HG03139 (cell line): Measurements from ENCODE around the gene SEMA6B.
"Not testable (repeated sequence)": the region's sequence is repeated elsewhere in the genome, so short reads cannot be mapped to it uniquely, and the experiment has no call there.

Experiments used
- ATAC-seq: cut with Tn5 transposase; IDR thresholded peaks from one replicate; pipeline ENCODE4 v1.9.1; 2021; ENCODE audit not compliant: unreplicated experiment

Gene SEMA6B, protein sequence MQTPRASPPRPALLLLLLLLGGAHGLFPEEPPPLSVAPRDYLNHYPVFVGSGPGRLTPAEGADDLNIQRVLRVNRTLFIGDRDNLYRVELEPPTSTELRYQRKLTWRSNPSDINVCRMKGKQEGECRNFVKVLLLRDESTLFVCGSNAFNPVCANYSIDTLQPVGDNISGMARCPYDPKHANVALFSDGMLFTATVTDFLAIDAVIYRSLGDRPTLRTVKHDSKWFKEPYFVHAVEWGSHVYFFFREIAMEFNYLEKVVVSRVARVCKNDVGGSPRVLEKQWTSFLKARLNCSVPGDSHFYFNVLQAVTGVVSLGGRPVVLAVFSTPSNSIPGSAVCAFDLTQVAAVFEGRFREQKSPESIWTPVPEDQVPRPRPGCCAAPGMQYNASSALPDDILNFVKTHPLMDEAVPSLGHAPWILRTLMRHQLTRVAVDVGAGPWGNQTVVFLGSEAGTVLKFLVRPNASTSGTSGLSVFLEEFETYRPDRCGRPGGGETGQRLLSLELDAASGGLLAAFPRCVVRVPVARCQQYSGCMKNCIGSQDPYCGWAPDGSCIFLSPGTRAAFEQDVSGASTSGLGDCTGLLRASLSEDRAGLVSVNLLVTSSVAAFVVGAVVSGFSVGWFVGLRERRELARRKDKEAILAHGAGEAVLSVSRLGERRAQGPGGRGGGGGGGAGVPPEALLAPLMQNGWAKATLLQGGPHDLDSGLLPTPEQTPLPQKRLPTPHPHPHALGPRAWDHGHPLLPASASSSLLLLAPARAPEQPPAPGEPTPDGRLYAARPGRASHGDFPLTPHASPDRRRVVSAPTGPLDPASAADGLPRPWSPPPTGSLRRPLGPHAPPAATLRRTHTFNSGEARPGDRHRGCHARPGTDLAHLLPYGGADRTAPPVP

DNA sequence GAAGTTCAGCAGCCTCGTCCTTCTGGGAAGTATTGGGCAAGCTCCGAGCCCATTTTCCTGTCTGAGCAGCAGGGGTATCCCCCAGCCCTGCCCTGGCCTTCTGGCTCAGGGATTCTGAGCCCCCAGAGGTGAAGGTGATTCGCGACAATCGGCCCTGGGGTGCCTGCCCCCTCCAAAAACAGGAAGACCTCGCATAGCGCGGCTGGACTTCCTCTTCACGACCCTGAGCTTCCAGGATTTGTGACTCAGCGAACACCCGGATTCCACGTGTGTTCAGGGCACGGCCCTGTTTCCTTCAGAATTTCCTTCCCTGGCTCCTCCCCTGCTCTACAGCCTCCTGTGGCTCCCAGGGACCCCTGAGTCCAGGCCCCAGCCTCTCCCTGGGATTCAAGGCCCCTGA, at the start of gene SEMA6B:
SEMA6B (minus strand) TSS at position 116 of the 400 bp plus-strand sequence. CDS start 1,227 bp downstream, outside the sequence.
- ATAC-seq = no peak

DNA sequence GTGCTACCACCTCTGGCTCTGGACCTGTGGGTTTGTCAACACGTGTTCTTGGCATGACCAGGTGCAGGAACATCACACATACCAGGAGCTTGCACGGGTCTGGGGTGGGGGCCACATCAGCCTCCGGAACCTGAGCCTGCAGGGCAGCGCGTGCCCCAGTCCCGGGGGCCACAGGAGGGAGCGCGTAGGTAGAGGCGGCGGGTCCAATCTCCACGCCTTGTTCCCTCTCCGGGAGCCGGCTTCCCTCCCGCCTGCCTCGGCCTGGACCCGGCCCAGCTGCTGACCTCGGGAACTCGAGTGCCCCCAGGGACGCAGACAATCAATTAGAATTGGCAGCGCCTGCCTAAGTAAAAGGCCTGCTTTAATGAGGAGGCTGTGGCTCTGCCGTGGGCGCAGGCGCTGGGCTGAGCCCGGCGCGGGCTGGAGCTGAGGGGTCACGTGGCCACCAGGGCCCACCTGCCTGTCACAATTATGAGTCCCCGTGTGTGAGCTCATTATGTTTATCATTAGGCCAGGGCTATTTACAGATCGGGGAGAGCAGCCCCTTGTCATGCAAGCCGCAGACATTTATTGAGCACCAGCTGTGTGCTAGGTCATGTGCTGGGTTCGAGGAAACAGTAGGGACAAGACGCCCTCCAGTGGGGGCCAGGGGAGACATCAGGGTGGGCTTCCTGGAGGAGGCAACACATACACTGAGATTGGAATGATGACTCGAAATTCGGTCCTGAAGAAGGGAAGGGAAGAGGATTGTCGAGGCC, 47.6 kb upstream of the SEMA6B start:
- ATAC-seq = no peak

DNA sequence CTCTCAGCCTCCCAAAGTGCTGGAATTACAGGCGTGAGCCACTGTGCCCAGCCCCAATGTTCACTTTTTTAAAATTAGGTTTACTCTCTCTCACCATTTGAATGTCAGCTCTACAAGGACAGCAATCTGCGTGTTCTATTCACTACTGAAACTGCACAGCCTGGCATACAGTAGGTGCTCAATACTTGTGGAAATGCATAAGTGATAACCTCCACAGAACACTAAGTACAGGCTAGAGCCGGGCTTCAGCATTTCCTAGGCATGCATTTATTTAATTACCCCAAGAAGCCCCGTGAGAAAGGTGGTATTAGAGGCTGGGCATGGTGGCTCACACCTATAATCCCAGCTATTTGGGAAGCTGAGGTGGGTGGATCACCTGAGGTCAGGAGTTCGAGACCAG, 46.7 kb upstream of the SEMA6B start:
- no peak for ATAC-seq

DNA sequence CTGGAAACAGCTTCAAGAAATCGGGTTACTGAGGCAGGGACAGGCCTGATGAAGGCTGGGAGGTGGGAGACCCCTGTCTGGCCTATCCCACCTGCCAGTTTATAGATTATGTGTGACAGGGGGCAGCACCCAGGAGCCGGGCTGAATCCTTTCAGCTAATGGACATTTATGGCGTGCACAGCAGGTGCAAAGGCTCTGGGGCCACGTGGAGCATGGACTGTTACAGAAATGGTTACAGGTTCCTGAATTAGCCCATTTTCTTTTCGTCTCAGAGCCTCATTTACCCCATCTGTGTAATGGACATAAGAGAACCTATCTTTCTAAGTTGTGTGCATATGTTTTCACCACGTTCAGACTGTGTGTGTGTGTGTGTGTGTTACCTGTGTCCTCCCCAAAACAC, 45.4 kb upstream of the SEMA6B start:
- ATAC-seq = no peak

DNA sequence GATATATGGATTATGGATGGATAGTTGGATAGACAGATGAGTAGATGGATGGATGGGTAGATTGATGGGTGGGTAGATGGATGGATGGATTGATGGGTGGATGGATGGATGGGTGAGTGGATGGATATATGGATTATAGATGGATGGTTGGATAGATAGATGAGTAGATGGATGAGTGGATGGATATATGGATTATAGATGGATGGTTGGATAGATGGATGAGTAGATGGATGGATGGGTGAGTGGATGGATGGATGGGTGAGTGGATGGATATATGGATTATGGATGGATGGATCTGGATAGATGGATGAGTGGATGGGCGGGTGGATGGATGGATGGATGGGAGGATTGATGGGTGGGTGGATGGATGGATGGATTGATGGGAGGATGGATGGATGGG, 43.4 kb upstream of the SEMA6B start:
- no peak for ATAC-seq

DNA sequence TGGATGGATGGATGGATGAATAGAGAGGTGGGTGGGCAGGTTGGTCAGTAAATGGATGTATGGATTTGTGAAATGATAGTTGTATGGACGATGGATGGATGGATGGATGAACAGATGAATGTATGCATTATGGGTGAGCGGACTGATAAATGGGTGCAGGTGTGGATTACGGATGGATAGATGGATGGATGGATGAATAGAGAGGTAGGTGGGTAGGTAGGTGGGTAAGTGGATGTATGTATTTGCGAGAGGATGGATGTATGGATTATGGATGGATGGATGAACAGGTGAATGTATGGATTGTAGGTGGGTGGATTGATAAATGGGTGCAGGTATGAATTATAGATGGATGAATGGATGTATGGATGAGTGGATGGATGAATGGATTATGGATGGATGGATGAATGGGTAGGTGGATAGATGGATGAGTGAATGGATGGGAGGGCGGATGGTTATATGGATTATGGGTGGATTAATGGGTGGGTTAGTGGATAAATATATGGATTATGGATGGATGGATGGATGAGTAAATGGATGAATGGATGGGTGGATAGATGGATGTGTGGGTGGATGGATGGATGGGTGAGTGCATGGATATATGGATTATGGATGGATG, 42.8 kb upstream of the SEMA6B start:
- ATAC-seq = no peak

DNA sequence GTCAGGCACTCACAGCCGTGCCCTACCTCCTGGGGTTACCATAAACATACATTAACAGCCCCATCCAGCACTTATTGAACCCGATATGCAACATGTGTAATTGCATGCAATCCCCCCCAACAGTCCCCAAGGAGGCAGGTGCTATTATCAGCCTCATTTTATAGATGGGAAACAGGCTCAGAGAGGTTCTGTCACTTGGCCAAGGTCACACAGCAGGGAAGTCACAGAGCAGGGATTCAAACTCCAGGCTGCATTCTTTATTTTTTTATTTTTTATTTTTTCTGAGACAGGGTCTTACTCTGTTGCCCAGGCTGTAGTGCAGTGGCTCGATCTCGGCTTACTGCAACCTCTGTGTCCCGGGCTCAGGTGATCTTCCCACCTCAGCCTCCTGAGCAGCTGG, 41.4 kb upstream of the SEMA6B start:
- ATAC-seq = no peak

DNA sequence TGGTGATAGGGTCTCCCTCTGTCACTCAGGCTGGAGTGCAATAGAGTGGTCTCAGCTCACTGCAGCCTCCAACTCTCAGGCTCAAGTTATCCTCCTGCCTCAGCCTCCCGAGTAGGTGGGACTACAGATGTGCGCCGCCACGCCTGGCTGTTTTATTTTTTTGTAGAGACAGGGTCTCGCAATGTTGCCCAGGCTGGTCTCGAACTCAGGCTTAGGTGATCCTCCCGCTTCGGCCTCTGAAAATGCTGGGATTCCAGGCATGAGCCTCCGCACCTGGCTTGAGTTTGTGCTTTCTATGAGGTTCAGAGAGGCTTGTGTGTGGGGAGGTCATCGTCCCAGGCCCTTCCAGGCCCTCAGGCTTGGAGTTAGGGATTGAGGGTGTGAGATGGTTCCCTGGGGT, 40.6 kb upstream of the SEMA6B start:
- ATAC-seq = no peak

DNA sequence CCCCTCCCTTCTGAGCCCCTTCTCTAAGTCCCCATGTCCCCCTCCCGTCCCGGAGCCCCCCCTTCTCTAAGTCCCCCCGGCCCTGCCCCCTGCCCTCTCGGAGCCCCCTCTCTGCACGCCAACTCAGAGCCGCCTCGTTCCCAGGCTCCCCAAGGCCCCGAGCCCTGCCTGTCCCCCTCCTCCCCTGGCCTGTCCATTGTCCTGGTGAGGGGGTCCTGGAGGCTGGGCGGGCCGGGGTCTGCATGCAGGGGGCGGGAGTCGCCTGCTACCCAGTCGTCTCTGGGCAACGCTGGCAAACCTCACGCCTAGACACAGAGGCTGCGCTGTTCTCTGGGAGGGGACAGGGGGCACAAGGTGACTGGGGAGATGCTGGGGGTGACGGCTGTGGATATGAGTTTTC, 39.2 kb upstream of the SEMA6B start:
- no peak for ATAC-seq

DNA sequence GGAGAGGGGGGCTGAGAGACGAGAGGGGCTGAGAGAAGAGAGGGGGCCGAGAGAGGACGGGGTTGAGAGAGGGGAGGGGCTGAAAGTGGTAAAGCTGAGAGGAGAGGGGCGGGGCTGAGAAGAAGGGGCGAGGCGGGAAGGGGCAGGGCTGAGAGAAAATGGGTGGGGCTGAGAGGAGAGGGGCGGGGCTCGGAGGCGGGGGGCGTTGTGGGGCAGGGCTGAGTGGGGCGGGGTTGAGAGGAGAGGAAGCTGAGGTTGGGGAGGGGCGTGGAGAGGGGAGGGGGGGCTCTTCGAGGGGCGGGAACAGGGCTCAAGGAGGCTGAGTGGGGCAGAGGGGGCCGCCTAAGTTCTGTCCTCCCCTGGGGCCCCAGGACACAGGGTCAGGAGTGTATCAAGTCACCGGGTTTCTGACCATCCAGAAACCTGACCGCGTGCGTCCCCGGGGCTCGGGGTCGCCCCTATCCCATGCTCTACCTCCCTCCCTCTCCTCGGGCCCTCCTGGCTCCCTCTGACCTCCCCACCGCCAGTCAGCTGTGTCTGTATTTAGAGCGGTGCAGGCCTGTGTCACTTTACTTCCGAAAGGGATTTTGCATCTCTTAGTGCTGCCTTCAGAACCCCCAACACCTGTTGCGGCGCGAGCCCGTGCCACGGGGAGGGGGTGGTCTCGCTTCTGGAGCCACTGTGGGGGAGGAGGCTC, 38.6 kb upstream of the SEMA6B start:
- ATAC-seq = no peak

DNA sequence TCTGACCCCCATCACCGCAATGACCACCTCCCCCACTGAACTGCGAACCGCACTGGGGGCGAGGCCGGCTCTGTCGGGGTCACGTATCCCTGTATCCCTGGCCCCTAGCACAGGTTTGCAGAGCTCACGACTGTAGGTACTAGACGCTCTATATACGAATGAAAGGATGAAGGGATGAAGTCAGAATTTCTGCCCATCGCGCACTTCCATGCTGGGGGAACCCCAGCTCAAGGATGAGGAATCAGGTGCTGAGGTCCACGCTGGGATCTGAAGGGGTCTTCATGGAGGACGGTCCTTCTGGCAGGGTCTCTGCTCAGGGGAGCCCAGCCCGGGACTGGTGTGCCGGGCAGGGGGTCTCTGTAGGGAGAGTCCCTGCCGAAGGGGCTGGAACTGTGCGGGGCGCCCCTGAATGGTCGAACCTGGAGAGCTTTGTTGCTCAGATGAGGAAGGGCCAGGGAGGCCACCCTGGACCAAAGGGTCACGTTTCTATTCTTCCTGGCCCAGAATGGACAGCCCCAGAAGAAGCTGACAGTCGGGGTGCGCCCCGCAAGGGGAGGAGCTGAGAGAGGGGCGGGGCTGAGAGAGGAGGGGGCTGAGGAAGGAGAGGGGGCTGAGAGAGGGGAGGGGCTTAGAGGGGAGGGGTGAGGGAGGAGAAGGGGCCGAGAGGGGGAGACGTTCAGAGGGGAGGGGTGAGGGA, 37.9 kb upstream of the SEMA6B start:
- no peak for ATAC-seq

DNA sequence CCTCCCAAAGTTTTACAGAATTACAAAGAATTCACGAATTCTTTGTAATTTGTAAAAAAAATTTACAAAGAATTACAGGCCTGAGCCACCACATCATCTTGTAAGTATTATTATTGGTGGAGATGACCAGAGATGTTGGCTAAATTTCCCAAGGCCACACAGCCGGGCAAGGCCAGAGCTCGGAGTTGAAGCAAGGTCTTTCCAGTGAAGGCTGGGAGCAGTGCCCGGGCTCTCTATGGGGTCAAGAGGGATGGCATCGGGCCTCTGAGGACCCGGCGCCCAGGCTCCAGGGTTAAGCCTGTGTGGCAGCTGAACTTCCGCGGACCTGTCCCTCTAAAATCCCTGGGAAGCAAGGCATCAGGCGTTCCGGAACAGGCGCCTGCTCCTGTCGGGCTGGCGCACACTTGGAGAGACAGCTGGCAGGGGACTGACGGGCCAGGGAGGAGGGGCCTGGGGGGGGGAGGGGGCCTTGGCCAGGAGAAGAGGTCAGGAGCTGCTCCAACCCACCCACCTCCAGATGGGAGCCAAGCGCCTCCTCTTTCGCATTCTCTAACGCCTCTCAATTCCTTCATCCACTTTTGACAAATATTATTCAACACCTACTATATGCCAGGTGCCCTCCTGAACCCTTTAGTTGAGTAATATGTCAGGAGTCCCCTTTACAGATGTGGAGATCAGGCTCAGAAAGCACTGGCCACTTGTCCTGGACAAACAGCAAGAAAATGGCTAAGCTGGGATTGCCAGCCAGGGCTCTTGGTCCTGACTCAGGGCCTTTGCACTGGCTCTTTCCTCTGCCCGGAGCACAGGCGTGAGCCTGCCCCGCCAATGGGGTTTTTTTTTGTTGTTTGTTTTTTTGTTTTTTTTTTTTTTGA, 36.8 kb upstream of the SEMA6B start:
- no peak for ATAC-seq

DNA sequence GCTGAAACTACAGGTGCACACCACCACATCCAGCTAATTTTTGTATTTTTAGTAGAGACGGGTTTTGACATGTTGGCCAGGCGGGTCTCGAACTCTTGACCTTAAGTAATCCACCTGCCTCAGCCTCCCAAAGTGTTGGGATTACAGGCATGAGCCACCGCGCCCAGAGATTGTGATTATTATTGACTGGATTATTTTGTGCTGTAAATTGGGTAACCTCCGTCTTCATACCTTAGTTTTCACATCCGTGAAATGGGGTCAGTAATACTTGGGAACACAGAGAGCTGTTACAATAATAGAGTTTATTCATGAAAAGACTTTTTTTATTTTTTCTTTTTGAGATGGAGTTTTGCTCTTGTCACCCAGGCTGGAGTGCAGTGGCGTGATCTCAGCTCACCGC, 35.7 kb upstream of the SEMA6B start:
- ATAC-seq = not testable (repeated sequence)

DNA sequence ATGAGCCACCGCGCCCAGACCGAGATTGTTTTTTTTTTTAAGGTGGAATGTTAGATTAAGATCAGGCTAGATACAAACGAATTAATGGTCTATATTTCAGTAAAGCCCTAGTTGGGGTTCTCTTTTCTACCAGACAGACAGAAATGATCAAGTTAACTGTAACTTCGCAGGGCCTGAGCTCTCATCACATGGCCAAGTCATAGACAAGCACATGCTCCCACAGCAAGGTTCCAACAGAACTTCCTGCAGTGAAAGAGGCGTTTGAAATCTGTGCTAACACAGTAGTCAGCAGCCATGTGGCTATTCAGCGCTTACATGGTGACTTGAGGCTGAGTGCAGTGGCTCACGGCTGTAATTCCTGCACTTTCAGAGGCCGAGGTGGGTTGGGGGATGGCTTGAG, 34.7 kb upstream of the SEMA6B start:
- ATAC-seq = no peak

DNA sequence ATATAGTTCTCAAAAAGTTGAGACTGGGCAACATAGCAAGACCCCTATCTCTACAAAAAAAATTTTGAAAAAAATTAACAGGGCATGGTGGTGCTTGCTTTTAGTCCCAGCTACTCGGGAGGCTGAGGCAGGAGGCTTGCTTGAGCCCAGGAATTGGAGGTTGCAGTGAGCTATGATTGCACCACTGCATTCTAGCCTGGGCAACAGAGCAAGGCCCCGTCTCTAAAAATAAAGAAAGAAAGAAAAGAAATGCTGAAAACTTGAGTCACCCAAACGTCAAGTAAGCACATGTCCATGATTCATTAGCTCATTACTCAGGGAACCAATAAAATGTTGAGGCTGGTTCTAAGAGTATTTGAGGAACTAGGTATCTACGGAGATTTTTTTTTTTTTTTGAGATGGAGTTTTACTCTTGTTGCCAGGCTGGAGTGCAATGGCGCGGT, 33.9 kb upstream of the SEMA6B start:
- no peak for ATAC-seq

DNA sequence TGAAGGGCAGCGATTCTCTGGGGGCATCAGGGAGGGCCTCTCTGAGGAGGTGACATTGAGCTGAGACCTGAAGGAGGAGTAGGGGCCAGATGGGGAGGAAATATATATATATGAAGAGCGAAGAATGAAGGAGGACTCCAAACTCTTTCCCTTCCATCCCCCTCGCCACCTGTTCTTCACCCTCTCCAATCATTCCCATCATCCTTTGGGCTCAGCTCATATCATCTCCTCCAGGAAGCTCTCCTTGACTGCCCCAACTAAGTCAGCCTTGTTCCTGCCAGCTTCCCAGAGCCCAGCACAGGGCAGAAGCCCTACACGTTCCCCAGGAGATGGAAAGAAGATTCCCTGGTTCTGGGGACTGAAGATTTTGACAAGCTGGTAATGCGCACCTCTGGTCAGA, 33.0 kb upstream of the SEMA6B start:
- no peak for ATAC-seq

DNA sequence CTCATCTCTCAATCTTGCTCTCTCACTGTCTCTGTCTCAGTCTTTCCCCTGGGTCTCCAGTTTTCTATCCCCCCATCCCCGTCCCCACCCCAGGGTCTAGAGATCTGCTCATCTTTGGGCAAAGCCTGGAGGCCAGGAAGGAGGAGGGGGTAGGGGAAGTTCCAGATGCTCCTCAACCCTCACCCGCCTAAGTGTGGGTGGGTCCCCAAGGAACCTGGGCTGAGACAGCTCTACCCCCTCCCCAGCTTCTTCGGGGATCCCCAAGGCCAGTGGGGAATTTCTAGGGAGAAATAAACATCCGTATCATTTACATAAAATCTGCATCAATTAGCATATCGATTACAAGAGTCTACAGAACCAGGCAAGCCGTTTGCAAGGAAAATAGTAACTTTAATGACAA, 31.8 kb upstream of the SEMA6B start:
- ATAC-seq = no peak

DNA sequence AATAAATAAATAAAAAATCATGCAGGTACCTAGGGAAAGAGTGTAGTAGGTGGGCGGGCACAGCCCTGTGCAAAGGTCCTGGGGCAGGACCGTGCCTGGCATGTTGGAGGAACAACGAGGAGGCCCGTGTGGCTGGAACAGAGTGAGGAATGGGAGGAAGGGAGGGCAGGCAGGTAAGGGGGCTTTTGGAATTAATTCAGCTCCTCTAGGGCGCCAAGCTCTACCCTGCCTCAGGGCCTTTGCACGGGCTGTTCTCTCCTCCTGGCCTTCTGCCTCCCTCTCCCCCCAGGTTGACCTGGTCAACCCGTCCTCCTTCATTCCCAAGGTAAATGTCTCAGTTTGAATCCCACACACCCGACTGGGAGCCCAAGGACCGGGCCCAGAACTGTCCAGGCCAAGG, 31.1 kb upstream of the SEMA6B start:
- ATAC-seq = no peak
